SU-DHL-6 (cell line): Measurements from ENCODE around the gene TNKS1BP1.
"Not testable (repeated sequence)": the region's sequence is repeated elsewhere in the genome, so short reads cannot be mapped to it uniquely, and the experiment has no call there.

Source experiments
- H2AFZ ChIP-seq: fragments of 200-600 bp; sonication (generic); 2 replicates; pipeline ENCODE4 v1.6.1; 2014; ENCODE audit warnings: low read depth, mild to moderate bottlenecking, moderate library complexity, mixed read lengths, antibody characterized with exemption, low read length; ENCODE audit not compliant: severe bottlenecking
- H3F3A ChIP-seq: fragments of 200-600 bp; shearing (Covaris generic); 2 replicates; pipeline ENCODE4 v1.6.0; 2016; ENCODE audit warnings: antibody characterized with exemption, mild to moderate bottlenecking; ENCODE audit not compliant: insufficient read depth
- H3K27ac ChIP-seq: fragments of 200-600 bp; sonication (generic); 2 replicates; pipeline ENCODE4 v1.5.1; 2016; ENCODE audit warnings: low read depth, mild to moderate bottlenecking, low read length, moderate library complexity, mixed read lengths
- H3K27me3 ChIP-seq: fragments of 200-600 bp; sonication (generic), shearing (Covaris generic); 2 replicates; pipeline ENCODE4 v1.6.0; 2014; ENCODE audit warnings: mild to moderate bottlenecking, low read length
- H3K36me3 ChIP-seq: fragments of 200-600 bp; sonication (generic); 2 replicates; pipeline ENCODE4 v1.6.1; 2014; ENCODE audit warnings: mild to moderate bottlenecking, low read length, mixed read lengths
- H3K4me2 ChIP-seq: fragments of 300-600, 200-600 bp; shearing (Covaris generic), sonication (generic); 2 replicates; pipeline ENCODE4 v1.6.0; 2014; ENCODE audit warnings: low read length, low read depth, mild to moderate bottlenecking; ENCODE audit not compliant: poor library complexity, severe bottlenecking
- H3K4me3 ChIP-seq: fragments of 200-600 bp; sonication (generic); 2 replicates; pipeline ENCODE4 v1.5.1; 2014; ENCODE audit warnings: antibody characterized with exemption, low read length, mild to moderate bottlenecking, mixed read lengths; ENCODE audit not compliant: insufficient read depth, poor library complexity, severe bottlenecking
- H3K79me2 ChIP-seq: fragments of 200-600 bp; sonication (generic); 2 replicates; pipeline ENCODE4 v1.6.1; 2014; ENCODE audit warnings: mild to moderate bottlenecking, low read length, moderate library complexity; ENCODE audit not compliant: insufficient read depth
- H3K9ac ChIP-seq: fragments of 200-600 bp; sonication (generic); 2 replicates; pipeline ENCODE4 v1.7.0; 2014; ENCODE audit warnings: mild to moderate bottlenecking, low read length
- H3K9me2 ChIP-seq: fragments of 200-600 bp; sonication (generic); replicated peaks from 2 replicates; pipeline ENCODE4 v1.6.1; 2014; ENCODE audit warnings: low read length; ENCODE audit not compliant: insufficient read depth
- H3K9me3 ChIP-seq: fragments of 200-600 bp; sonication (generic); 2 replicates; pipeline ENCODE4 v1.6.1; 2014; ENCODE audit warnings: low read length, mixed read lengths; ENCODE audit not compliant: insufficient read depth
- H4K20me1 ChIP-seq: fragments of 200-600 bp; sonication (generic); 2 replicates; pipeline ENCODE4 v1.6.1; 2014; ENCODE audit warnings: low read depth, mild to moderate bottlenecking, antibody characterized with exemption, low read length, moderate library complexity, mixed read lengths
- CTCF ChIP-seq: fragments of 200-600 bp; sonication (generic); IDR thresholded peaks from one replicate; pipeline ENCODE4 v1.5.1; 2017; ENCODE audit warnings: antibody characterized with exemption, mild to moderate bottlenecking, low read length, moderate library complexity; ENCODE audit not compliant: insufficient read depth, poor library complexity, severe bottlenecking
- EZH2phosphoT487 ChIP-seq: fragments of 200-600 bp; sonication (generic), shearing (Covaris generic); conservative IDR thresholded peaks from 2 replicates; pipeline ENCODE4 v1.6.1; 2018; ENCODE audit warnings: mild to moderate bottlenecking, antibody characterized with exemption, low read length, moderate library complexity, mixed read lengths

Gene TNKS1BP1

GRCh38 chr11:57299150-57299737 is 25.5 kb downstream of the TNKS1BP1 start:
- Histone ChIP-seq H3K36me3 (no peaks in the 10 kb centered on the region), H4K20me1 (no peaks in the 10 kb centered on the region), H3K79me2 (no peaks in the 10 kb centered on the region), H3K4me3 (no peak overlapping the region), H3K9me3 (no peaks in the 10 kb centered on the region), H3K4me2 (no peak overlapping the region), H3F3A (no peaks in the 10 kb centered on the region), H3K9ac (no peak overlapping the region), H3K27me3 (no peaks in the 10 kb centered on the region), H2AFZ (no peak overlapping the region), H3K9me2 (no peaks in the 10 kb centered on the region), H3K27ac (no peak overlapping the region)
- TF ChIP-seq CTCF (no peak), EZH2phosphoT487 (no peak)

- H3K27ac ChIP-seq, result no peak overlapping the region
- no peaks in the 10 kb centered on the region for H4K20me1 ChIP-seq
- no peaks in the 10 kb centered on the region for H3K27me3 ChIP-seq
- TF ChIP-seq CTCF, result no peak
- no peak for TF ChIP-seq EZH2phosphoT487
- no peaks in the 10 kb centered on the region for H3K9me2 ChIP-seq
- no peak overlapping the region for H3K9ac ChIP-seq
- no peaks in the 10 kb centered on the region for H3K36me3 ChIP-seq
- H3F3A ChIP-seq, result no peaks in the 10 kb centered on the region
- H3K4me2 ChIP-seq, result no peak overlapping the region
- H3K79me2 ChIP-seq, result no peaks in the 10 kb centered on the region
- no peak overlapping the region for H3K4me3 ChIP-seq
- no peak overlapping the region for H2AFZ ChIP-seq
- no peaks in the 10 kb centered on the region for H3K9me3 ChIP-seq
These were observed 27.5 kb downstream of the TNKS1BP1 start for GRCh38 chr11:57297221-57297620.

DNA sequence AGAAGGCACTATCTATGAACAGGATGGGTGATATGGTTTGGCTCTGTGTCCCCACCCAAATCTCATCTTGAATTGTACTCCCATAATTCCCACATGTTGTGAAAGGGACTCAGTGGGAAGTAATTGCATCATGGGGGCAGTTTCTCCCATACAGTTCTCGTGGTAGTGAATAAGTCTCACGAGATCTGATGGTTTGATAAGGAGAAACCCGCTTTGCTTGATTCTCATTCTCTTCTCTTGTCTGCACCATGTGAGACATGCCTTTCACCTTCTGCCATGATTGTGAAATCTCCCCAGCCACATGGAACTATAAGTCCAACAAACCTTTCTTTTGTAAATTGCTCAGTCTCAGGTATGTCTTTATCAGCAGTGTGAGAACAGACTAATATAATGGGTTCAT is 28.5 kb downstream of the TNKS1BP1 start:
- not testable (repeated sequence) for H3K9me3 ChIP-seq, H3K9me2 ChIP-seq, H3F3A ChIP-seq, H3K27me3 ChIP-seq, H3K4me3 ChIP-seq, H4K20me1 ChIP-seq, H3K79me2 ChIP-seq, H2AFZ ChIP-seq, H3K9ac ChIP-seq, H3K36me3 ChIP-seq, H3K27ac ChIP-seq, H3K4me2 ChIP-seq

GRCh38 chr11:57294225-57295131 is 30.3 kb downstream of the TNKS1BP1 start:
- no peaks in the 10 kb centered on the region for H3K79me2 ChIP-seq
- no peak overlapping the region for H3K9ac ChIP-seq
- no peak overlapping the region for H3K27ac ChIP-seq
- H3K9me3 ChIP-seq, result no peaks in the 10 kb centered on the region
- H3K27me3 ChIP-seq, result no peaks in the 10 kb centered on the region
- no peaks in the 10 kb centered on the region for H3K9me2 ChIP-seq
- TF ChIP-seq EZH2phosphoT487 (no peak), CTCF (no peak)
- H3K4me3 ChIP-seq, result no peak overlapping the region
- H3K4me2 ChIP-seq, result no peak overlapping the region
- H2AFZ ChIP-seq, result no peak overlapping the region
- H3F3A ChIP-seq, result no peaks in the 10 kb centered on the region
- no peaks in the 10 kb centered on the region for H3K36me3 ChIP-seq
- no peaks in the 10 kb centered on the region for H4K20me1 ChIP-seq
